Fibroblast of mammary gland (primary cell): Measurements from ENCODE around the gene MEP1A.

Experiments
- DNase-seq: peaks from one replicate; pipeline ENCODE4 v3.0.0-alpha.2; 2010; ENCODE audit warnings: low read depth
- H3K4me3 ChIP-seq: 2 replicates; pipeline ENCODE4 v1.5.1; 2011; ENCODE audit warnings: low read depth, mild to moderate bottlenecking, low read length, moderate library complexity; ENCODE audit not compliant: control insufficient read depth
- CTCF ChIP-seq: conservative IDR thresholded peaks from 2 replicates; pipeline ENCODE4 v1.5.1; 2011; ENCODE audit warnings: low read depth, low read length, inconsistent platforms; ENCODE audit not compliant: control insufficient read depth, insufficient read depth

MEP1A gene

GRCh38 chr6:46749731-46750130 lies 43.5 kb upstream of the MEP1A start:
- H3K4me3 ChIP-seq = no peak overlapping the region
- DNase-seq = no peak
- no peak for TF ChIP-seq CTCF

- DNase-seq = no peak
- H3K4me3 ChIP-seq = no peak overlapping the region
- TF ChIP-seq CTCF = no peak
Observed at GRCh38 chr6:46751658-46752057, 41.5 kb upstream of the MEP1A start.

GRCh38 chr6:46755865-46756264 lies 37.3 kb upstream of the MEP1A start:
- DNase-seq = no peak
- TF ChIP-seq CTCF = no peak
- no peak overlapping the region for H3K4me3 ChIP-seq

GRCh38 chr6:46756469-46757213 lies 36.5 kb upstream of the MEP1A start:
- TF ChIP-seq CTCF = no peak
- H3K4me3 ChIP-seq = no peak overlapping the region
- peak; percentile 33 for DNase-seq

- no peak overlapping the region for H3K4me3 ChIP-seq
- no peak for TF ChIP-seq CTCF
- DNase-seq = peak; percentile 56
Observed at GRCh38 chr6:46757214-46757596, 36.0 kb upstream of the MEP1A start.

GRCh38 chr6:46758960-46759753 lies 34.0 kb upstream of the MEP1A start:
- no peak overlapping the region for H3K4me3 ChIP-seq
- no peak for DNase-seq
- no peak for TF ChIP-seq CTCF
